Caco-2 (cell line): ENCODE results near the gene TMEM50B. TPM values are rescaled to one million over a fixed set of nuclear protein-coding genes. Genes with fewer than 3 reads are reported as not detected.
"Not testable (repeated sequence)": the region's sequence is repeated elsewhere in the genome, so short reads cannot be mapped to it uniquely, and the experiment has no call there.

Experiments used
- BruUV-seq: library from RNA; stranded (reverse); fragments of 400-500 nt; replicated peaks from 2 replicates; lab custom pipeline; 2021; lab: Mats Ljungman, UMichigan
- CTCF ChIA-PET: fragments of 300-600 bp; sonication (Branson Sonifier 250); formaldehyde crosslinking; loops from one replicate; lab custom pipeline; 2022; ENCODE audit warnings: antibody characterized with exemption; lab: Charles Lee
- POLR2A ChIA-PET: fragments of 300-600 bp; sonication (Branson Sonifier 250); formaldehyde crosslinking; loops from one replicate; lab custom pipeline; 2022; ENCODE audit warnings: antibody characterized with exemption; lab: Charles Lee
- DNase-seq, 2 experiments: peaks; one replicate each; pipeline versions ENCODE4 v3.0.0 to v3.0.0-alpha.2; 2020 to 2022
- H3K27me3 ChIP-seq: replicated peaks from 2 replicates; pipeline ENCODE4 v1.6.0; 2011; ENCODE audit warnings: low read length; ENCODE audit not compliant: control insufficient read depth, insufficient read depth
- H3K36me3 ChIP-seq: 2 replicates; pipeline ENCODE4 v1.5.1; 2011; ENCODE audit warnings: low read length; ENCODE audit not compliant: control insufficient read depth, insufficient read depth
- H3K4me1 ChIP-seq: fragments of 250-450 bp; sonication (Bioruptor Pico); 2 replicates; pipeline ENCODE4 v1.5.1; 2020; ENCODE audit warnings: mild to moderate bottlenecking
- H3K4me3 ChIP-seq: 2 replicates; pipeline ENCODE4 v1.5.1; 2011; ENCODE audit warnings: low read depth, mild to moderate bottlenecking, control low read depth, low read length
- H3K9me3 ChIP-seq: fragments of 250-450 bp; sonication (Bioruptor Pico); 2 replicates; pipeline ENCODE4 v1.5.1; 2020; ENCODE audit warnings: mild to moderate bottlenecking, moderate library complexity
- H3K27ac Mint-ChIP-seq: one replicate; pipeline ENCODE4 v1.8.0; 2022; ENCODE audit warnings: mixed read lengths; ENCODE audit not compliant: unreplicated experiment
- H3K27me3 Mint-ChIP-seq: one replicate; pipeline ENCODE4 v1.8.0; 2022; ENCODE audit warnings: mixed read lengths; ENCODE audit not compliant: insufficient read depth, unreplicated experiment
- H3K36me3 Mint-ChIP-seq: one replicate; pipeline ENCODE4 v1.8.0; 2022; ENCODE audit warnings: mild to moderate bottlenecking, mixed read lengths; ENCODE audit not compliant: insufficient read depth, unreplicated experiment
- H3K4me1 Mint-ChIP-seq: one replicate; pipeline ENCODE4 v1.8.0; 2022; ENCODE audit warnings: low read depth, mixed read lengths; ENCODE audit not compliant: unreplicated experiment
- H3K4me3 Mint-ChIP-seq: one replicate; pipeline ENCODE4 v1.8.0; 2022; ENCODE audit warnings: mild to moderate bottlenecking, moderate library complexity, mixed read lengths; ENCODE audit not compliant: unreplicated experiment
- H3K9me3 Mint-ChIP-seq: one replicate; pipeline ENCODE4 v1.8.0; 2022; ENCODE audit warnings: mixed read lengths; ENCODE audit not compliant: unreplicated experiment
- intact Hi-C: fragments of 100-400 bp; cut with micrococcal nuclease; formaldehyde crosslinking; loops from one replicate; pipeline ENCODE4 v1.10.0; 2022; ENCODE audit not compliant: unreplicated experiment
- total RNA-seq: library from RNA; stranded (reverse); gene quantifications from 2 replicates; pipeline ENCODE4 v1.2.3, GENCODE V29; 2022
- TF ChIP-seq, protein P1 (sequence below), 2 experiments: fragments of 200-600 bp in 1 of 2; IDR thresholded peaks; 1 replicate in 1 of 2; 2 replicates in 1 of 2; pipeline versions ENCODE4 v1.5.1 to v1.8.0; 2011 to 2022; ENCODE audit warnings: antibody characterized with exemption in 1 of 2, control low read depth in 1 of 2, inconsistent platforms in 1 of 2, low read depth in 1 of 2, low read length in 1 of 2, mild to moderate bottlenecking in 1 of 2, moderate library complexity in 1 of 2; ENCODE audit not compliant: insufficient read depth in 1 of 2, severe bottlenecking in 1 of 2, unreplicated experiment in 1 of 2

The TMEM50B gene
- total RNA-seq, 1 experiment from 2014 or later: 25.9 TPM

DNA sequence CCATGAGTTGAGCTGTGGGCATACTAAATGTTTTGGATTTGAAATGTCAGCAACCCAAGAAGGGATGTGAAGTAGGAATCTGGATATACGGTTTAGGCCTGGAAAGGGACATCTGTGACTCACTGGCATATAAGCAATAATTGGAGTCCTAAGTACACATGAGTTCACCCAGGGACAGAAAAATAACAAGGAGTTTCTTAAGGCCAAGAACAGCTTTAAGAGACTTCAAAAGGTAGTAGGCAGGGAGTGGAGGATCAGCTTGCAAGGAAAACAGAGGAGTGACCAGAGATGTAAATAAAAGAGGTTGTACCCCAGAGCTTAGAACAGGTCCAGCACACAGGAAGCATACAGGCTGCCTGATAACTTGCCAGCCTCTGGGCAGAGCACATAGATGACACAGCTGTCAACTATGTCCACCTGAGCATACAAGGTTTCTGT is 28.1 kb downstream of the TMEM50B start:
- Histone ChIP-seq H3K4me1 (peaks cover 12% of the 10 kb centered on the region; the same call in 1 of the 2 replicates), H3K36me3 (no peaks in the 10 kb centered on the region), H3K4me3 (no peak overlapping the region), H3K9me3 (no peaks in the 10 kb centered on the region), H3K27me3 (no peaks in the 10 kb centered on the region)
- intact Hi-C loops: no loop called here
- no peaks in the 10 kb centered on the region for H3K27me3 Mint-ChIP-seq
- BruUV-seq: no TSS peak
- peak in 1 of 2 experiments; percentile 27 for DNase-seq
- peaks cover 32% of the 10 kb centered on the region for H3K36me3 Mint-ChIP-seq
- TF ChIP-seq, protein P1, sequence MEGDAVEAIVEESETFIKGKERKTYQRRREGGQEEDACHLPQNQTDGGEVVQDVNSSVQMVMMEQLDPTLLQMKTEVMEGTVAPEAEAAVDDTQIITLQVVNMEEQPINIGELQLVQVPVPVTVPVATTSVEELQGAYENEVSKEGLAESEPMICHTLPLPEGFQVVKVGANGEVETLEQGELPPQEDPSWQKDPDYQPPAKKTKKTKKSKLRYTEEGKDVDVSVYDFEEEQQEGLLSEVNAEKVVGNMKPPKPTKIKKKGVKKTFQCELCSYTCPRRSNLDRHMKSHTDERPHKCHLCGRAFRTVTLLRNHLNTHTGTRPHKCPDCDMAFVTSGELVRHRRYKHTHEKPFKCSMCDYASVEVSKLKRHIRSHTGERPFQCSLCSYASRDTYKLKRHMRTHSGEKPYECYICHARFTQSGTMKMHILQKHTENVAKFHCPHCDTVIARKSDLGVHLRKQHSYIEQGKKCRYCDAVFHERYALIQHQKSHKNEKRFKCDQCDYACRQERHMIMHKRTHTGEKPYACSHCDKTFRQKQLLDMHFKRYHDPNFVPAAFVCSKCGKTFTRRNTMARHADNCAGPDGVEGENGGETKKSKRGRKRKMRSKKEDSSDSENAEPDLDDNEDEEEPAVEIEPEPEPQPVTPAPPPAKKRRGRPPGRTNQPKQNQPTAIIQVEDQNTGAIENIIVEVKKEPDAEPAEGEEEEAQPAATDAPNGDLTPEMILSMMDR (IDR thresholded peaks at IDR 0.05; ENCODE audit: insufficient read depth in 1 of 2, low read depth in 1 of 2, low read length in 1 of 2, severe bottlenecking in 1 of 2, unreplicated experiment in 1 of 2): no peak
- H3K4me3 Mint-ChIP-seq: no peak overlapping the region
- H3K9me3 Mint-ChIP-seq: no peaks in the 10 kb centered on the region
- H3K4me1 Mint-ChIP-seq: peaks cover 31% of the 10 kb centered on the region
- ChIA-PET CTCF (interaction anchor here (2.4 kb wide), 1 partner anchor 28 kb away, joined by 14 read pairs; the partner anchor contains the start of gene TMEM50B), POLR2A (interaction anchor here (1.6 kb wide), 1 partner anchor 28 kb away, joined by 4 read pairs; the partner anchor contains the start of gene TMEM50B)
- H3K27ac Mint-ChIP-seq: peak overlapping the region; percentile 34

DNA sequence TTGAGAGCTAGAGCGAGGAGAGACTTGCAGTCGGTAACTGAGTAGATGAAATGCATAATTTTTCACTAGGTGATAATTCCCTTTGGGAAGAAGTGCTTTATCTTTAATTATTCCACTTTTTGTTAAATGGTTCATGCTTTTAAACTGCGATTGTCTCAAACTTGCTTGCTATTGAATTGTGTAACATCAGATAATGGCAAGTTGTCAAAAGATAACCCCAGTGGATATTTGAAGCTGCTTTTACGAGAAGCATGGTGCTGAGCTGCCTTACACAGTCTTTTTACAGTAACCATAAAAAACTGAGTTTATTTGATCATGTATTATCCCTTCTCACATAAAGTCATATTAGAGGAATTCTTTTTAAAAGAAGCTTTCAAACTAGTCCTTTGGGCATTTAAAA is 30.2 kb downstream of the TMEM50B start:
- Mint-ChIP-seq H3K4me3 (no peak overlapping the region), H3K36me3 (peaks cover 37% of the 10 kb centered on the region), H3K4me1 (peaks cover 31% of the 10 kb centered on the region), H3K9me3 (no peaks in the 10 kb centered on the region), H3K27me3 (no peaks in the 10 kb centered on the region), H3K27ac (no peak overlapping the region)
- CTCF ChIA-PET: interaction anchor here (0.8 kb wide), 1 partner anchor 88 kb away, joined by 3 read pairs; no protein-coding TSS in a partner anchor
- Histone ChIP-seq H3K36me3 (no peaks in the 10 kb centered on the region), H3K9me3 (no peaks in the 10 kb centered on the region), H3K4me1 (peaks cover 12% of the 10 kb centered on the region; the same call in 1 of the 2 replicates), H3K27me3 (no peaks in the 10 kb centered on the region), H3K4me3 (no peak overlapping the region)
- no peak for DNase-seq
- no TSS peak for BruUV-seq
- POLR2A ChIA-PET: no interaction called here
- TF ChIP-seq, protein P1 (IDR thresholded peaks at IDR 0.05; ENCODE audit: insufficient read depth in 1 of 2, low read depth in 1 of 2, low read length in 1 of 2, severe bottlenecking in 1 of 2, unreplicated experiment in 1 of 2): no peak
- intact Hi-C loops: no loop called here

DNA sequence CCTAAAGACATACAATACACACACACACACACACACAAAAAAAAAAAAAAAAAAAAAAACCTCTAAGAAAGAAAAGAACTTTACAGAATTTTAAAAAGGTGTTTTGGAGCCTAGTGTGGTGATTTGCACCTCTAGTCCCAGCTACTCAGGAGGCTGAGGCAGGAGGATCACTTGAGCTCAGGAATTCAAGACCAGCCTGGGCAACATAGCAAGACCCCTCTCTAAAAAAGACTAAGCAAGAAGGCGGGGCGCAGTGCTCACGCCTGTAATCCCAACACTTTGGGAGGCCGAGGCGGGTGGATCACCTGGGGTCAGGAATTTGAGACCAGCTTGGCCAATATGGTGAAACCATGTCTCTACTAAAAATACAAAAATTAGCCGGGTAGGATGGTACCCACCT is 33.2 kb downstream of the TMEM50B start:
- H3K9me3 ChIP-seq, H3K27me3 ChIP-seq, H3K27me3 Mint-ChIP-seq, H3K27ac Mint-ChIP-seq, H3K4me1 ChIP-seq, H3K9me3 Mint-ChIP-seq, intact Hi-C loops, DNase-seq, H3K4me3 Mint-ChIP-seq, H3K36me3 ChIP-seq, BruUV-seq, POLR2A ChIA-PET, H3K4me3 ChIP-seq: not testable (repeated sequence)
- CTCF ChIA-PET: interaction anchor here (0.5 to 1.0 kb wide), 2 partner anchors 33 to 85 kb away, joined by 3 to 8 read pairs; partner anchors contain the start of gene TMEM50B
- Mint-ChIP-seq H3K36me3 (peaks cover 26% of the 10 kb centered on the region), H3K4me1 (peaks cover 17% of the 10 kb centered on the region)
